ENCODE results near the gene ARHGEF39.

DNA sequence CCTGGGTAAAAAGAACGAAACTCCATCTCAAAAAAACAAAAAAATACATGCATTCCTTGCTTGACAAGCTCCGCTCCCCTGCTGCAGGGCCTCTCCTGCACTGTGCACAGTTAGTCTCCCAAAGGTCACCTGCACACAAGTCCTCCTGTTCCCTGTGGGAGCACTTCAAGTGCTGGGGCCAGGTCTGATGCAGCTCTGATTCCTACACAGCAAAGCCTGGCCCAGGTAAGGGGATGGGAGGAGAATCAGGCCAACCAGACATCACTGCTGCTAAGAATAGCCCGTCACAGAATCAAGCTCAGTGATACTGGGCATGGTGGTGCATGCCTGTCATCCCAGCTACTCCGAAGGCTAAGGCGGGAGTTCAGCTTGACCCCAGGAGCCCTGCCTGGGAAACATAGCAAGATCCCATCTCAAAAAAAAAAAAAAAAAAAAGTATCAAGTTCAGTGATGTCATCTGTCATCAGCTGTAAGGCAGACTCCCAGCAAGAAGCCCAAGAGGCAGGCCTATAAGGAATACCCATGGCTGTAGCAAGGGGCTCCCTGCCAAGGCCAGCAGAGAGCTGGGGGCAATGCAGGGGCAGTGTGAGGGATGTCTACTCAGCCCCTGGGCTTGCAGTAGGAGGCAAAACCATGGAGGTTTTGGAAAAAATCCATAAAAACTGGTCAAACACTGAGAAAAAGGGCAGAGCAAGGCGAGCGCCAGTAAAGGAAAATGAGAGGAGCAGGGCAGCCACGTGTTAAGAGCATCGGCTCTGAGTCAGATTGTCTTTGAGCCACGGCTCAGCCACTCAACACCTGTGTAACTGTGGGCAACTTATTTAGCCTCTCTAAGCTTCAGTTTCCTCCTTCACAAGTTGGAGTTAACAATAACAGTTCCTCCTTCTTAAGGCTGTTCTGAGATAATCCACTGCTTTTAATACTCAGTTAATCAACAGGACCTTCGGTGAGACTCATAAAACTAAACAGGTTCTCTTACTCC is 21.5 kb upstream of the ARHGEF39 start:
- TF ChIP-seq, protein P1, sequence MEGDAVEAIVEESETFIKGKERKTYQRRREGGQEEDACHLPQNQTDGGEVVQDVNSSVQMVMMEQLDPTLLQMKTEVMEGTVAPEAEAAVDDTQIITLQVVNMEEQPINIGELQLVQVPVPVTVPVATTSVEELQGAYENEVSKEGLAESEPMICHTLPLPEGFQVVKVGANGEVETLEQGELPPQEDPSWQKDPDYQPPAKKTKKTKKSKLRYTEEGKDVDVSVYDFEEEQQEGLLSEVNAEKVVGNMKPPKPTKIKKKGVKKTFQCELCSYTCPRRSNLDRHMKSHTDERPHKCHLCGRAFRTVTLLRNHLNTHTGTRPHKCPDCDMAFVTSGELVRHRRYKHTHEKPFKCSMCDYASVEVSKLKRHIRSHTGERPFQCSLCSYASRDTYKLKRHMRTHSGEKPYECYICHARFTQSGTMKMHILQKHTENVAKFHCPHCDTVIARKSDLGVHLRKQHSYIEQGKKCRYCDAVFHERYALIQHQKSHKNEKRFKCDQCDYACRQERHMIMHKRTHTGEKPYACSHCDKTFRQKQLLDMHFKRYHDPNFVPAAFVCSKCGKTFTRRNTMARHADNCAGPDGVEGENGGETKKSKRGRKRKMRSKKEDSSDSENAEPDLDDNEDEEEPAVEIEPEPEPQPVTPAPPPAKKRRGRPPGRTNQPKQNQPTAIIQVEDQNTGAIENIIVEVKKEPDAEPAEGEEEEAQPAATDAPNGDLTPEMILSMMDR (IDR thresholded peaks at IDR 0.05; ENCODE audit: low read depth, low read length): no peak
- TF ChIP-seq POLR2A (IDR thresholded peaks at IDR 0.05; ENCODE audit: extremely low read depth, insufficient read length) (no peak), MYC (IDR thresholded peaks at IDR 0.05; ENCODE audit: low read depth, low read length) (no peak)
